ENCODE data around the gene HADH. TPM values are rescaled to one million over a fixed set of nuclear protein-coding genes. Genes with fewer than 3 reads are reported as not detected.

Gene HADH
- polyA plus RNA-seq, 5 donors: 67.9 to 83.8 (median 78.1) TPM

DNA sequence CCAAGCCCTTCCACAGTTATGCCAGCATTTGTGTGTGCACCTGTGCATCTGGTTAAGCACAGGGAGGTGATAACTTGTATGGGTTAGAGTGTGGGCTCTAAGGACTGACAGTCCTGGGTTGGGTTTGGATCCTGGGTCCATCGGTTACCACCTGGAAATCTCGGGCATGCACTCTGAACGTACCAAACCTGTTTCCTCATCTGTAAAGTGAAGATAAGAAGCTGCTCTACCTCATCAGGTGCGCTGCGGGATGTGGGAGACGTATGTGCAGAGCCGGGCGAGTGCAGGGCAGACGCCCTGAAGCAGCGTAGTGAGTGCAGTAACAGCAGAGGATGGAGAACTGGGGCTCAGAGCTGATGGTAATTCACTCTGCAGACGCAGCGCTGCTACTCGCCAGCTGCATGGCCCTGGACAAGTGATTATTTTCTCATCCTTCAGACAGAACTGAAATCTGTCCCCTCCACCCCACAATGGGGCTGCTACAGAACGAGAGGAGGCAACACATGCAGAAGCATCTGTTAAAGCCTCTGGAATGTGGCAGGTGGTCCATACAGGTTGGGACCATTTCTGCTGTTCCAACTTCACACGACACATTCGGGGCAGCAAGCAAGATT, 64.4 kb downstream of the HADH start:
- no peak for DNase-seq

- no peak for DNase-seq
These were observed 66.1 kb downstream of the HADH start for GRCh38 chr4:108055787-108056186.

DNA sequence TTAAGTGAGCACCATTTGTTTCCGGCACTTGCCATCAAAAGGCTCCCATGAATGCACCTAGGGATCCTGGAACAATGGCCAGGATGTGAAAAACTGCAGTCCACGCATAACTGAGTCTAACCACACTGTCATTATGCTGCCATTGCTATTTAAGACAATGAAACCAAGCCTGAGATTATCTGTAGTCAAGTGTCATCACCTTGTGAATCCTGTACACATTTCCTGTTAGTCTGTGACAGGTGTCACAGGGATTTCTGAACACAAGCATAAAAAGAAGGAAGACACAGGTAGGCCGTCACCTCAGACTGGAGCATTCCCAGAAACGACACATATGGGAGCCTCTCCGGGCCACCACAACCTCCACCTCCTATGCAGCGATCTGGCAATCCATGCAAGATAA, 66.7 kb downstream of the HADH start:
- no peak for DNase-seq

DNA sequence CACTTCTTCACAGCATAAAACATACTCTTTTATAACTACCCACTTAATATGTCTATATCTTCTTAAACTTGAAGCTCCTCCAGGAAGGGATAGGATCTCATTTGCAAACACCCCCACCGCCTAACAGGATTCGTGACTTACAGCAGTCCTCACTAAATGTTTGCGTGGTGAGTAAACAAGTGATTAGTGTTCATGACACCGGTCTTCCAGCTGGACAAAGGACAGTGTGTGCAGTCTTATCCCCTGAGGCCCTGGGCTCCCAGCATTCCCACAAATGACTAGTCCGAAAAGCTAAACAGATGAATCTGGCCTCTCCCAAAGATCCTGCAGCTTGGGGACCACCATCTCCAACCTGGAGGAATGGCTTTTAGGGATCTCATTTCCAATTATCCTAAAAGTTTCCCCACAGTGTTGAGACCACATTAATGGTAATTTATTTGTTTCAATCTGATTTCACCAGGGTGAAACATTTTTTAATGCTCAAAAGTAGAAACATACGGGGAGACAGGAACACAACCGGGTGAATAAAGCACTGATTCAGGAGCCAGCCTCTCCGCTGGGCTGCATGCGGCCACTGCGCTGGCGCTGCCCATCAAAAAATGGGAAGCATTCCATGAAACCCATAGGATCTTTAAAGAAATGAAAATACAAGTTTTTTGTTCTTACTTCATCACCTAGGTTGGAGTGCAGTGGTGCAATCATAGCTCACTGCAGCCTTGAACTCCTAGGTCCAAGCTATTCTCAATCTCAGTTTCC, 69.2 kb downstream of the HADH start:
- no peak for DNase-seq

DNA sequence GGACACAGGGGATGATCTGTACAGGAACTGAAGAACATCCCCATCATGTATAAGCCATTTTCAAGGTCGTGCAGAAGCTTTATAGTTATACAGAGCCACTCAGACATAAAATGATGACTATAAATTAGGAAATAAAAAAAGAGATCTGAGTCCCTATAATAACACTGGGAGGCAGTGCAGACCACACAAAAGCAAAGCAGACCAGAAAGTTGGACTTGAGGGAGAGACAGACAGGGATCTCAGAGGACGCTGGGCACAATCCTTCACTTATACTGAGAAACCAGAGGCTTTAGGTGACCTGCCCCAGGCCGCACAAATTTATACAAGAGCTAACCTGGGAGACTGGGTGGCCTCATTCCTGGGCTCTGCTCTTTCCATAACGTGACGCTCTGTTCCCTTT, 70.5 kb downstream of the HADH start:
- DNase-seq: peak in 1 of 2 donors; percentile 32

DNA sequence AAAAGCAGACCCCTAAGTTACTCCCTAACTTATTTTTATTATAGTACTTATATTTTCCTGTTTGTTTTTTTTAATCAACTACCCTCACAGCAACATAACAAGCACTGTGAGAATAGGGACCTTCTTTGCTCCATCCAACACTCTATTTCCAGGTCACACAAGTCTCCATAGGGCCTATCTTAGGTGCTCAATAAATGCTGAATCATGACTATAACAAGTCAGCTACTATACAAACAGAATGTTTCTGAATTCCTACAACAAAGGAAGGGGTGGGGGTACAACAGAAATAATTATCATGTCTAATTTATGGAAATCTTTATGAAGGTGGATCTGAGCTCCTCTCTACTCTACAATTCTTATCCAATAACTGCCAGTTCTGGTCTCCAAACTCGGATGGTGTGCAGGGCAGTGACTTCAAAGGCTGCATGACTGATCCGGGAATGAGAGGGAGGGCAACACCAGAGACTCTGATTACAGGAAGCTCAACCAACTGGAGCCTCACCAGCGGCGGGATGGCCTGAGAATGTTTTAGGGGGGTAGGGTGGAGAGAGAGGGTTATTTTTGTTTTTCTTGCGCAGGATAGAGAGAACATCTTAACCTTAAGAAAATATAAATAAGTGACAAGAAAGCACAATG, 71.1 kb downstream of the HADH start:
- DNase-seq: no peak

DNA sequence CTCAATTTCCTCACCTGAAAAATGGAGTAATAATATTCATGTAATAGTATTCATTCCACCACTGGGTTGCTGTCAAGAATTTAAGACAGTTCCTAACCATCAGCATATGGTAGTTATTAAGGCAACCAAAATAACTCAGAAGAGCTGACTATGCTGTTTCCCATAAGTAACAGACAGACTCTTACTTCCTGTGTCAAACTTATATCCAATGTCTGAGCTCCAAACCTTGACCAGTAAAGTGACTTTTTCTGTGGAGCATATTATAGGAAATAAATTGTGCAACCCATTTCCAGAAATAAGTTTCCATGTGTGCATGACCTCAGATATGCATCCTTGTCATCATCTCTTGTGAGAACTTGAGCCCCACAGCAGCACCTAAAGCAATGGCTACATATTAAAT, 78.8 kb downstream of the HADH start:
- no peak for DNase-seq

DNA sequence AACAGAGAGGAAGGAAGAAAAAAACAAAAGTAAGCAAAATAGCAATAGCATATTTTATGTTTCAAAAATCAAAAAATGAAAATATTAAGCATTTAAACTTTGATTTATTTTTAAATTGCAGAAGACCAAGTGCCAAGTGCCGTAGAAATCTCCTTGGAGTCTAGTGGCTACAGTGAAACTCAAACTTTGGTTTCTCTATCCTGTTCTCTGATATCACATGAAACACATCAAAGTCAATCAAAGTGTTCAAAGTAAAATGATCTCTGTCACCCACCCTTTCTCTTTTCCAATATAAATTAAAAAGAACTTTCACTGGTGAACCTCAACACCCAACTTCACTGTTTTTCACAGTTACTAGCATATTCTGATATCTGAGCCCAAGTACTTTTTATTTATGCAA, 81.1 kb downstream of the HADH start:
- no peak for DNase-seq

GRCh38 chr4:108072300-108072699, 82.6 kb downstream of the HADH start:
- no peak for DNase-seq

GRCh38 chr4:108078024-108078733, 88.5 kb downstream of the HADH start:
- no peak for DNase-seq

- DNase-seq: no peak
These were observed 91.1 kb downstream of the HADH start for GRCh38 chr4:108080747-108081146.

DNA sequence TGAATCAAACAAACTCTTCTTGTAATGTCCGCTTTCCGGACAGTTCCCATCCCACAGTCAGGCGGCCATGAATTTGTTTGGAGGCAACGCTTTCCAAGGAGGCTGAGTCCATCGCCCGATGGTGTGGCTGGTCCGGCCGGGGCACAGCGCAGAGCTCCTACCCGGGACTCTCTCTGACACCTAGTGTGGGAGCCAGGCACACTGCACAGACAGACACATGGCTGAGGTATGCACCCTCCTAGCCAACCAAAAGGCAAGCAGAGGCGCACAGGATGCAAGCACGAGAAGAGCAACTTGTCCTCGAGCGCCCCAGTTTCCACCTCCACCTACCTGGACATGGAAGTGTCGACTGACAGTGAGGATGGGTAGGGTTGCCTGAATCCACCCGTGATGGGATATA, 91.6 kb downstream of the HADH start:
- DNase-seq: no peak

Other genes starting within 250 kb of the HADH start
- gene SGMS2, start 165.0 kb upstream of the HADH start, polyA plus RNA-seq (ENCODE audit: insufficient read depth in 1 of 5, insufficient read length in 5 of 5, low replicate concordance in 1 of 5): 10 to 100 TPM; 10.3 to 19.0 (median 15.5) TPM
- 1 to 10 TPM; 4.7 to 5.7 (median 4.9) TPM for gene CYP2U1, start 58.3 kb upstream of the HADH start, polyA plus RNA-seq (ENCODE audit: insufficient read depth in 1 of 5, insufficient read length in 5 of 5, low replicate concordance in 1 of 5)
- 10 to 100 TPM; 21.7 to 54.1 (median 48.9) TPM for gene LEF1, start 179.0 kb downstream of the HADH start, polyA plus RNA-seq (ENCODE audit: insufficient read depth in 1 of 5, insufficient read length in 5 of 5, low replicate concordance in 1 of 5)

All from right lung (tissue), 5 donors.